H1 (cell line): ENCODE results near the gene TTC33. TPM values are rescaled to one million over a fixed set of nuclear protein-coding genes. Genes with fewer than 3 reads are reported as not detected.

Experiments used
- CTCF ChIA-PET: fragments of 300-600 bp; sonication (Branson Sonifier 250); formaldehyde crosslinking; loops from one replicate; lab custom pipeline; 2021; ENCODE audit not compliant: partially characterized antibody; lab: Charles Lee
- POLR2A ChIA-PET: fragments of 300-600 bp; sonication (Branson Sonifier 250); formaldehyde crosslinking; loops from one replicate; lab custom pipeline; 2021; ENCODE audit warnings: inconsistent platforms; ENCODE audit not compliant: partially characterized antibody; lab: Charles Lee
- DNase-seq, 2 experiments: peaks; one replicate each; pipeline versions ENCODE4 v3.0.0 to v3.0.0-alpha.2; 2010 to 2022; ENCODE audit warnings: low spot score in 2 of 2, low read depth in 1 of 2, mixed read lengths in 1 of 2
- FAIRE-seq: peaks from 2 replicates; lab custom pipeline; 2011; peaks lifted over from hg19 to GRCh38; lab: Jason Lieb, UNC
- H2AFZ ChIP-seq: 2 replicates; pipeline ENCODE4 v1.8.1; 2012; ENCODE audit warnings: low read length, inconsistent platforms
- H2AK5ac ChIP-seq: 2 replicates; pipeline ENCODE4 v1.6.1; 2013; ENCODE audit warnings: low read depth, low read length
- H2BK120ac ChIP-seq: replicated peaks from 2 replicates; pipeline ENCODE3; 2013; ENCODE audit warnings: low read depth, low read length, inconsistent platforms
- H2BK12ac ChIP-seq: 2 replicates; pipeline ENCODE4 v1.6.1; 2013; ENCODE audit warnings: low read depth, low read length
- H2BK15ac ChIP-seq: 2 replicates; pipeline ENCODE4 v1.6.1; 2013; ENCODE audit warnings: low read length
- H2BK20ac ChIP-seq: 2 replicates; pipeline ENCODE4 v1.6.1; 2013; ENCODE audit warnings: low read length
- H2BK5ac ChIP-seq: 2 replicates; pipeline ENCODE4 v1.6.1; 2013; ENCODE audit warnings: low read depth, low read length
- H3K14ac ChIP-seq: 2 replicates; pipeline ENCODE4 v1.6.1; 2013; ENCODE audit warnings: inconsistent platforms; ENCODE audit not compliant: insufficient read length
- H3K18ac ChIP-seq: 2 replicates; pipeline ENCODE4 v1.6.1; 2013; ENCODE audit warnings: low read length; ENCODE audit errors: extremely low read depth
- H3K23ac ChIP-seq: 2 replicates; pipeline ENCODE4 v1.6.1; 2013; ENCODE audit warnings: inconsistent platforms; ENCODE audit not compliant: insufficient read length
- H3K23me2 ChIP-seq: 2 replicates; pipeline ENCODE4 v1.6.1; 2013; ENCODE audit warnings: low read depth, low read length
- H3K27ac ChIP-seq: 2 replicates; pipeline ENCODE4 v1.6.1; 2011; ENCODE audit warnings: low read depth, low read length, inconsistent platforms
- H3K27me3 ChIP-seq, 4 experiments: replicated peaks in 1 of 4; 1 replicate in 1 of 4; 2 replicates in 3 of 4; pipeline versions ENCODE4 v1.6.1 to v1.8.1; 2011 to 2013; ENCODE audit warnings: low read length in 3 of 4, mild to moderate bottlenecking in 3 of 4, inconsistent platforms in 2 of 4, mixed read lengths in 2 of 4, moderate library complexity in 1 of 4; ENCODE audit not compliant: control insufficient read depth in 3 of 4, insufficient read depth in 3 of 4; ENCODE audit errors: extremely low read depth in 1 of 4
- H3K36me3 ChIP-seq, 4 experiments: 2 replicates each; pipeline versions ENCODE4 v1.6.1 to v1.8.1; 2011 to 2013; ENCODE audit warnings: mild to moderate bottlenecking in 4 of 4, low read length in 3 of 4, moderate library complexity in 2 of 4, control low read depth in 1 of 4, inconsistent platforms in 1 of 4; ENCODE audit not compliant: insufficient read depth in 4 of 4, control insufficient read depth in 2 of 4
- H3K4ac ChIP-seq: replicated peaks from 2 replicates; pipeline ENCODE3; 2013; ENCODE audit warnings: low read length, low read depth, mixed read lengths, inconsistent platforms; ENCODE audit not compliant: insufficient read length
- H3K4me1 ChIP-seq, 4 experiments: replicated peaks in 1 of 4; 1 replicate in 1 of 4; 2 replicates in 3 of 4; pipeline versions ENCODE4 v1.6.1 to v1.8.1; 2011 to 2013; ENCODE audit warnings: low read length in 3 of 4, inconsistent platforms in 2 of 4, mixed read lengths in 1 of 4; ENCODE audit not compliant: insufficient read depth in 4 of 4, control insufficient read depth in 3 of 4
- H3K4me2 ChIP-seq, 2 experiments: 2 replicates each; pipeline versions ENCODE4 v1.6.1 to v1.8.1; 2011 to 2013; ENCODE audit warnings: low read depth in 2 of 2, low read length in 2 of 2, control low read depth in 1 of 2, inconsistent platforms in 1 of 2, mild to moderate bottlenecking in 1 of 2; ENCODE audit not compliant: insufficient read depth in 1 of 2
- H3K4me3 ChIP-seq, 4 experiments: fragments of 200-600, 300-600 bp in 1 of 4; sonication (generic), shearing (Covaris generic), sonication (Bioruptor Twin) in 1 of 4; 2 replicates each; pipeline versions ENCODE4 v1.5.1 to v1.8.1; 2011 to 2016; ENCODE audit warnings: low read length in 4 of 4, low read depth in 3 of 4, control low read depth in 2 of 4, inconsistent platforms in 2 of 4, mild to moderate bottlenecking in 2 of 4, mixed read lengths in 1 of 4, moderate library complexity in 1 of 4; ENCODE audit not compliant: insufficient read depth in 2 of 4; ENCODE audit errors: extremely low read depth in 1 of 4
- H3K56ac ChIP-seq: replicated peaks from 2 replicates; pipeline ENCODE3; 2013; ENCODE audit warnings: low read depth, mild to moderate bottlenecking, mixed read lengths, low read length, inconsistent platforms; ENCODE audit not compliant: insufficient read length
- H3K79me1 ChIP-seq: 2 replicates; pipeline ENCODE4 v1.6.1; 2013; ENCODE audit warnings: low read depth, low read length, control low read depth
- H3K79me2 ChIP-seq, 2 experiments: 2 replicates each; pipeline versions ENCODE4 v1.6.1 to v1.8.1; 2012 to 2013; ENCODE audit warnings: low read length in 2 of 2, mild to moderate bottlenecking in 2 of 2, inconsistent platforms in 1 of 2; ENCODE audit not compliant: insufficient read depth in 2 of 2, control insufficient read depth in 1 of 2
- H3K9ac ChIP-seq, 4 experiments: replicated peaks in 1 of 4; 1 replicate in 1 of 4; 2 replicates in 3 of 4; pipeline versions ENCODE4 v1.6.1 to v1.8.1; 2011 to 2013; ENCODE audit warnings: low read depth in 3 of 4, low read length in 3 of 4, control low read depth in 2 of 4, mild to moderate bottlenecking in 2 of 4, moderate library complexity in 2 of 4, inconsistent platforms in 1 of 4; ENCODE audit errors: extremely low read depth in 1 of 4
- H3K9me3 ChIP-seq, 2 experiments: 2 replicates each; pipeline versions ENCODE4 v1.6.1 to v1.8.1; 2012 to 2013; ENCODE audit warnings: mild to moderate bottlenecking in 2 of 2, moderate library complexity in 2 of 2, control low read depth in 1 of 2, inconsistent platforms in 1 of 2, low read depth in 1 of 2, low read length in 1 of 2, mixed read lengths in 1 of 2; ENCODE audit not compliant: insufficient read depth in 2 of 2
- H4K20me1 ChIP-seq, 2 experiments: replicated peaks in 1 of 2; 2 replicates each; pipeline versions ENCODE3 to v1.8.1; 2011 to 2013; ENCODE audit warnings: inconsistent platforms in 2 of 2, low read length in 2 of 2, mild to moderate bottlenecking in 1 of 2; ENCODE audit not compliant: insufficient read depth in 2 of 2, control insufficient read depth in 1 of 2
- H4K5ac ChIP-seq: 2 replicates; pipeline ENCODE4 v1.6.1; 2013; ENCODE audit warnings: low read length, low read depth, mixed read lengths, inconsistent platforms; ENCODE audit not compliant: insufficient read length
- H4K8ac ChIP-seq: 2 replicates; pipeline ENCODE4 v1.8.0; 2013; ENCODE audit warnings: mild to moderate bottlenecking, moderate library complexity, low read length, inconsistent platforms; ENCODE audit not compliant: insufficient read depth; ENCODE audit errors: extremely low read depth
- H4K91ac ChIP-seq: replicated peaks from 2 replicates; pipeline ENCODE3; 2013; ENCODE audit warnings: low read length, mixed read lengths, inconsistent platforms; ENCODE audit not compliant: insufficient read length
- ATF3 ChIP-seq: IDR thresholded peaks from 2 replicates; pipeline ENCODE4 v1.6.1; 2011; ENCODE audit warnings: low read depth, mild to moderate bottlenecking, low read length; ENCODE audit not compliant: insufficient read depth
- CBX8 ChIP-seq: fragments of 300-800, 300-1000 bp; sonication (generic); IDR thresholded peaks from 2 replicates; pipeline ENCODE4 v1.7.1; 2016; ENCODE audit warnings: low read depth, low read length, borderline replicate concordance
- CREB1 ChIP-seq: IDR thresholded peaks from 2 replicates; pipeline ENCODE4 v1.6.1; 2012; ENCODE audit warnings: inconsistent platforms
- EZH2 ChIP-seq: fragments of 200-600 bp; sonication (generic); IDR thresholded peaks from 2 replicates; pipeline ENCODE4 v1.7.1; 2012; ENCODE audit warnings: low read depth, mild to moderate bottlenecking, moderate library complexity, low read length, inconsistent platforms; ENCODE audit not compliant: severe bottlenecking
- GTF2F1 ChIP-seq: IDR thresholded peaks from 2 replicates; pipeline ENCODE4 v1.6.1; 2012; ENCODE audit warnings: low read depth, low read length, improper control_type of control experiment, borderline replicate concordance
- MAX ChIP-seq: IDR thresholded peaks from 2 replicates; pipeline ENCODE4 v1.6.1; 2012; ENCODE audit warnings: inconsistent platforms
- RAD21 ChIP-seq, 2 experiments: IDR thresholded peaks in 1 of 2; conservative IDR thresholded peaks in 1 of 2; 2 replicates each; pipeline ENCODE4 v1.6.1; 2011; ENCODE audit warnings: low read depth in 2 of 2, low read length in 2 of 2, improper control_type of control experiment in 1 of 2, inconsistent platforms in 1 of 2, mild to moderate bottlenecking in 1 of 2, moderate library complexity in 1 of 2
- TAF1 ChIP-seq: IDR thresholded peaks from 2 replicates; pipeline ENCODE4 v1.6.1; 2011; ENCODE audit warnings: mild to moderate bottlenecking, low read depth, low read length
- TEAD4 ChIP-seq: IDR thresholded peaks from 2 replicates; pipeline ENCODE4 v1.6.1; 2012; ENCODE audit warnings: low read depth, low read length, inconsistent platforms, mixed read lengths
- ZNF274 ChIP-seq: IDR thresholded peaks from 2 replicates; pipeline ENCODE4 v1.7.0; 2012; ENCODE audit warnings: low read length, borderline replicate concordance; ENCODE audit errors: extremely low read depth
- WGBS, 2 experiments: shearing (Covaris generic) in 1 of 2; methylation state at CpG; one replicate each; pipeline versions ENCODE4 v1.1.6 to v1.1.7; 2013 to 2015; ENCODE audit warnings: low lambda C conversion rate in 2 of 2, mixed read lengths in 2 of 2, inconsistent platforms in 1 of 2, low coverage in 1 of 2, missing lambda C conversion rate in 1 of 2; ENCODE audit not compliant: insufficient replicate concordance in 2 of 2, insufficient coverage in 1 of 2, insufficient read length in 1 of 2; ENCODE audit errors: extremely low coverage in 1 of 2, missing lambda C conversion rate in 1 of 2; 5-methylcytosine and 5-hydroxymethylcytosine counted together
- polyA plus RNA-seq, 7 experiments: library from polyadenylated mRNA; depleted of rRNA in 3 of 7; stranded (reverse) in 5 of 7; unstranded in 2 of 7; fragments of >200 nt in 5 of 7; fragments of 200-250 nt in 2 of 7; gene quantifications; 1 replicate in 5 of 7; 2 replicates in 1 of 7; 4 replicates in 1 of 7; pipeline versions ENCODE4 v1.2.1 to v1.2.3, GENCODE V29; 2011 to 2013; ENCODE audit warnings: missing spikeins in 2 of 7, mixed read lengths in 2 of 7
- total RNA-seq: library from RNA; stranded (reverse); fragmentation: NEBNext Ultra II Directional; extraction: Animal tissue kit (Norgen Biotek cat#: 25700); gene quantifications from 2 replicates; pipeline ENCODE4 v1.2.1, GENCODE V29; 2021

TTC33 gene
- total and polyA plus RNA-seq, 2 of the 8 experiments (the other 6 are each of a cell fraction or from before 2014, with no cell fraction given), result 1.2 to 12.6 TPM

- H3K23me2 ChIP-seq, result no peaks in the 10 kb centered on the region
- H3K36me3 ChIP-seq, result peaks cover 6 to 36% (median 10%) of the 10 kb centered on the region in 4 experiments; a peak in 6 of 8 replicates
- H4K5ac ChIP-seq, result no peak overlapping the region
- H3K56ac ChIP-seq, result no peak overlapping the region
- H3K23ac ChIP-seq, result no peak overlapping the region
- no peak overlapping the region for H2BK12ac ChIP-seq
- H3K4me2 ChIP-seq, result no peak overlapping the region
- H3K79me2 ChIP-seq, result peaks cover 0 to 21% of the 10 kb centered on the region in 2 experiments; a peak in 2 of 4 replicates
- ChIA-PET CTCF (interaction anchor here (1.0 to 1.1 kb wide), 3 partner anchors 10 to 13 kb away, joined by 3 to 4 read pairs (median 3); no protein-coding TSS in a partner anchor), POLR2A (interaction anchor here (1.0 to 1.6 kb wide), 4 partner anchors 50 to 57 kb away, joined by 3 to 4 read pairs (median 4); no protein-coding TSS in a partner anchor)
- H3K4ac ChIP-seq, result no peak overlapping the region
- no peak overlapping the region for H2BK120ac ChIP-seq
- DNase-seq (no peak), FAIRE-seq (no peak)
- no peak overlapping the region for H3K14ac ChIP-seq
- no peak overlapping the region for H2AFZ ChIP-seq
- H3K9ac ChIP-seq, result no peak overlapping the region
- peaks cover under 1% of the 10 kb centered on the region; the same call in 1 of the 2 replicates for H3K79me1 ChIP-seq
- H3K4me3 ChIP-seq, result no peak overlapping the region
- no peak overlapping the region for H3K18ac ChIP-seq
- no peaks in the 10 kb centered on the region for H3K27me3 ChIP-seq
- no peak overlapping the region for H4K91ac ChIP-seq
- peaks cover 0 to 3% of the 10 kb centered on the region in 2 experiments for H4K20me1 ChIP-seq
- no peak overlapping the region for H4K8ac ChIP-seq
- no peak overlapping the region for H2BK5ac ChIP-seq
- H2BK15ac ChIP-seq, result no peak overlapping the region
- H2BK20ac ChIP-seq, result no peak overlapping the region
- WGBS, 2 experiments, result 98% methylated on average over 4 of the region's 4 CpGs; no CpG with 5 or more reads in 1 of the 2 experiments
- H3K4me1 ChIP-seq, result no peaks in the 10 kb centered on the region
- no peaks in the 10 kb centered on the region for H3K9me3 ChIP-seq
- no peak overlapping the region for H2AK5ac ChIP-seq
- H3K27ac ChIP-seq, result no peak overlapping the region
- TF ChIP-seq CBX8, result no peak
- no peak for TF ChIP-seq CREB1
- TF ChIP-seq ZNF274, result no peak
- TF ChIP-seq TAF1, result no peak
- no peak for TF ChIP-seq TEAD4
- TF ChIP-seq ATF3, result no peak
- no peak for TF ChIP-seq RAD21 (IDR thresholded peaks at IDR 0.05 in 1 of 2, conservative IDR thresholded peaks at IDR 0.05 in 1 of 2; ENCODE audit: low read depth in 2 of 2, low read length in 2 of 2)
- TF ChIP-seq EZH2, result no peak
- TF ChIP-seq GTF2F1, result no peak
- no peak for TF ChIP-seq MAX
These were observed 19.5 kb upstream of the TTC33 start for GRCh38 chr5:40775085-40775845.
